ENCODE results near the gene MPG. TPM values are rescaled to one million over a fixed set of nuclear protein-coding genes. Genes with fewer than 3 reads are reported as not detected.
"Not testable (repeated sequence)": the region's sequence is repeated elsewhere in the genome, so short reads cannot be mapped to it uniquely, and the experiment has no call there.

MPG gene
- total RNA-seq, 3 donors from 2014 or later = 25.0 to 30.3 (median 29.9) TPM

GRCh38 chr16:41439-42068, 36.5 kb upstream of the MPG start:
- H3K9me3 ChIP-seq = no peaks in the 10 kb centered on the region
- no peak for TF ChIP-seq CTCF (IDR thresholded peaks at IDR 0.05)
- ATAC-seq (no peak), DNase-seq (peak in 1 of 3 donors; percentile 30)
- intact Hi-C loops (cut with DNase I, micrococcal nuclease) = no loop called here
- H3K4me3 ChIP-seq = no peak overlapping the region
- H3K36me3 ChIP-seq (ENCODE audit: low read depth) = no peaks in the 10 kb centered on the region
- H3K4me1 ChIP-seq (ENCODE audit: low read depth) = peaks cover 5% of the 10 kb centered on the region

- Histone ChIP-seq H3K36me3 (ENCODE audit: low read depth) (no peaks in the 10 kb centered on the region), H3K9me3 (no peaks in the 10 kb centered on the region), H3K4me3 (no peak overlapping the region), H3K4me1 (ENCODE audit: low read depth) (peaks cover 5% of the 10 kb centered on the region)
- no peak for ATAC-seq
- no peak for TF ChIP-seq CTCF (IDR thresholded peaks at IDR 0.05)
- DNase-seq = peak in 1 of 3 donors; percentile 22
- intact Hi-C loops (cut with DNase I, micrococcal nuclease) = no loop called here
Observed at GRCh38 chr16:42069-42457, 36.0 kb upstream of the MPG start.

GRCh38 chr16:42691-43090, 35.3 kb upstream of the MPG start:
- no peaks in the 10 kb centered on the region for H3K36me3 ChIP-seq (ENCODE audit: low read depth)
- peak in 1 of 3 donors; percentile 16 for DNase-seq
- H3K4me3 ChIP-seq = no peak overlapping the region
- no peak for TF ChIP-seq CTCF (IDR thresholded peaks at IDR 0.05)
- ATAC-seq = no peak
- intact Hi-C loops (cut with DNase I, micrococcal nuclease) = no loop called here
- no peaks in the 10 kb centered on the region for H3K9me3 ChIP-seq
- peaks cover 5% of the 10 kb centered on the region for H3K4me1 ChIP-seq (ENCODE audit: low read depth)

- Histone ChIP-seq H3K9me3 (no peaks in the 10 kb centered on the region), H3K36me3 (ENCODE audit: low read depth) (no peaks in the 10 kb centered on the region), H3K4me1 (ENCODE audit: low read depth) (peaks cover 5% of the 10 kb centered on the region), H3K4me3 (no peak overlapping the region)
- DNase-seq = peak in 1 of 3 donors; percentile 2
- TF ChIP-seq CTCF (IDR thresholded peaks at IDR 0.05) = no peak
- ATAC-seq = no peak
- intact Hi-C loops (cut with DNase I, micrococcal nuclease) = no loop called here
Observed at GRCh38 chr16:43294-43693, 34.7 kb upstream of the MPG start.

GRCh38 chr16:44655-45054, 33.4 kb upstream of the MPG start:
- Histone ChIP-seq H3K9me3 (no peaks in the 10 kb centered on the region), H3K4me3 (no peak overlapping the region), H3K4me1 (ENCODE audit: low read depth) (no peaks in the 10 kb centered on the region), H3K36me3 (ENCODE audit: low read depth) (no peaks in the 10 kb centered on the region)
- TF ChIP-seq CTCF (IDR thresholded peaks at IDR 0.05) = no peak
- ATAC-seq = no peak
- intact Hi-C loops (cut with DNase I, micrococcal nuclease) = no loop called here
- peak in 1 of 3 donors; percentile 3 for DNase-seq

GRCh38 chr16:45454-45853, 32.6 kb upstream of the MPG start:
- Histone ChIP-seq H3K36me3 (ENCODE audit: low read depth) (no peaks in the 10 kb centered on the region), H3K9me3 (no peaks in the 10 kb centered on the region), H3K4me3 (no peak overlapping the region), H3K4me1 (ENCODE audit: low read depth) (no peaks in the 10 kb centered on the region)
- ATAC-seq (no peak), DNase-seq (no peak)
- intact Hi-C loops (cut with DNase I, micrococcal nuclease) = no loop called here
- no peak for TF ChIP-seq CTCF (IDR thresholded peaks at IDR 0.05)

- H3K4me1 ChIP-seq (ENCODE audit: low read depth); H3K36me3 ChIP-seq (ENCODE audit: low read depth); H3K4me3 ChIP-seq; ATAC-seq; intact Hi-C loops (cut with DNase I, micrococcal nuclease); H3K9me3 ChIP-seq: not testable (repeated sequence)
- peak in 1 of 3 donors; percentile 2 for DNase-seq
Observed at GRCh38 chr16:46510-46909, 31.5 kb upstream of the MPG start.
